K562 (cell line): ENCODE data around the gene TNFRSF18. TPM values are rescaled to one million over a fixed set of nuclear protein-coding genes. Genes with fewer than 3 reads are reported as not detected.
A peak's percentile ranks its signal among the peaks of the same experiment; 100 is the strongest.

Experiments used
- ATAC-seq: fragments of 200-7000 bp; cut with Tn5 transposase; 3 replicates; pipeline ENCODE4 v1.9.1; 2020; ENCODE audit warnings: moderate library complexity
- BruUV-seq: library from RNA; stranded (reverse); fragments of 400-500 nt; replicated peaks from 2 replicates; lab custom pipeline; 2021; lab: Mats Ljungman, UMichigan
- CTCF ChIA-PET: fragments of 300-600 bp; formaldehyde crosslinking; extraction: SDS; loops from one replicate; lab custom pipeline; 2021; ENCODE audit warnings: low intra/inter-chr PET ratio; lab: Yijun Ruan, JAX
- POLR2A ChIA-PET: fragments of 300-600, 350-650 bp; sonication (Branson Sonifier 250); formaldehyde crosslinking; extraction: SDS; loops from one replicate; lab custom pipeline; 2021; ENCODE audit warnings: antibody characterized with exemption, inconsistent platforms; lab: Yijun Ruan, JAX
- DNase-seq, 4 experiments: peaks; one replicate each; pipeline versions ENCODE4 v3.0.0 to v3.0.0-alpha.2; 2011 to 2018; ENCODE audit warnings: low spot score in 3 of 4, mixed read lengths in 3 of 4; ENCODE audit errors: extremely low read depth in 1 of 4
- FAIRE-seq: peaks from 2 replicates; lab custom pipeline; 2011; peaks lifted over from hg19 to GRCh38; lab: Jason Lieb, UNC
- H2AFZ ChIP-seq: 2 replicates; pipeline ENCODE4 v1.6.0; 2011; ENCODE audit warnings: low read depth, low read length, control low read depth, inconsistent platforms
- H3K27ac ChIP-seq: fragments of 200-600 bp; 3 replicates; pipeline ENCODE4 v1.8.0; 2011; ENCODE audit warnings: low read depth, mild to moderate bottlenecking, control low read depth, inconsistent platforms, low read length, moderate library complexity, mixed read lengths; ENCODE audit errors: extremely low read depth
- H3K27me3 ChIP-seq, 2 experiments: fragments of 300-600 bp in 1 of 2; 2 replicates in 1 of 2; 3 replicates in 1 of 2; pipeline versions ENCODE4 v1.6.0 to v1.8.0; 2011; ENCODE audit warnings: inconsistent platforms in 2 of 2, low read length in 2 of 2, mild to moderate bottlenecking in 1 of 2, mixed read lengths in 1 of 2, moderate library complexity in 1 of 2; ENCODE audit not compliant: control insufficient read depth in 2 of 2, insufficient read depth in 2 of 2
- H3K36me3 ChIP-seq: fragments of 300-600 bp; 3 replicates; pipeline ENCODE4 v1.8.0; 2011; ENCODE audit warnings: mild to moderate bottlenecking, low read length, inconsistent platforms; ENCODE audit not compliant: control insufficient read depth, insufficient read depth
- H3K4me1 ChIP-seq, 2 experiments: fragments of 200-600 bp in 1 of 2; replicated peaks in 1 of 2; 2 replicates in 1 of 2; 3 replicates in 1 of 2; pipeline versions ENCODE4 v1.5.1 to v1.8.0; 2011; ENCODE audit warnings: inconsistent platforms in 2 of 2, low read length in 2 of 2, mild to moderate bottlenecking in 1 of 2, mixed read lengths in 1 of 2, moderate library complexity in 1 of 2; ENCODE audit not compliant: control insufficient read depth in 2 of 2, insufficient read depth in 2 of 2
- H3K4me2 ChIP-seq: 2 replicates; pipeline ENCODE4 v1.6.1; 2011; ENCODE audit warnings: low read length, control low read depth, inconsistent platforms, mixed read lengths; ENCODE audit not compliant: insufficient read depth
- H3K4me3 ChIP-seq: fragments of 200-600 bp; sonication (generic), shearing (Covaris generic); 2 replicates; pipeline ENCODE4 v1.5.1; 2016; ENCODE audit warnings: control low read depth, inconsistent platforms
- H3K79me2 ChIP-seq: fragments of 200-600 bp; 3 replicates; pipeline ENCODE4 v1.8.0; 2011; ENCODE audit warnings: low read length, inconsistent platforms; ENCODE audit not compliant: control insufficient read depth, insufficient read depth
- H3K9ac ChIP-seq, 2 experiments: 2 replicates each; pipeline versions ENCODE4 v1.6.0 to v1.6.1; 2011; ENCODE audit warnings: low read depth in 2 of 2, low read length in 2 of 2, control low read depth in 1 of 2, inconsistent platforms in 1 of 2, mild to moderate bottlenecking in 1 of 2, mixed read lengths in 1 of 2; ENCODE audit not compliant: insufficient read depth in 1 of 2
- H3K9me1 ChIP-seq: one replicate; pipeline ENCODE4 v1.6.0; 2011; ENCODE audit warnings: inconsistent platforms, mild to moderate bottlenecking, low read length, moderate library complexity; ENCODE audit not compliant: control insufficient read depth, insufficient read depth
- H3K9me3 ChIP-seq: replicated peaks from 2 replicates; pipeline ENCODE4 v1.5.1; 2011; ENCODE audit warnings: low read depth, low read length, inconsistent platforms; ENCODE audit not compliant: control insufficient read depth, insufficient read depth
- H4K20me1 ChIP-seq: replicated peaks from 2 replicates; pipeline ENCODE4 v1.6.1; 2011; ENCODE audit warnings: low read length, inconsistent platforms, mixed read lengths; ENCODE audit not compliant: control insufficient read depth, insufficient read depth
- ZBTB7A ChIP-seq: IDR thresholded peaks from 2 replicates; pipeline ENCODE4 v1.6.1; 2011; ENCODE audit warnings: low read depth, mild to moderate bottlenecking, low read length, moderate library complexity, borderline replicate concordance; ENCODE audit not compliant: control insufficient read depth
- WGBS: fragments of 100-300 bp; shearing (Covaris generic); methylation state at CpG from one replicate; pipeline ENCODE4 v1.1.6; 2016; ENCODE audit warnings: low coverage, mixed read lengths; ENCODE audit not compliant: insufficient coverage; ENCODE audit errors: missing lambda C conversion rate; 5-methylcytosine and 5-hydroxymethylcytosine counted together
- in situ Hi-C: fragments of 300-500 bp; cut with MboI; formaldehyde crosslinking; loops from 4 replicates; pipeline ENCODE4 v1.15.0; 2018; ENCODE audit warnings: inconsistent platforms, mixed read lengths
- intact Hi-C: fragments of 100-400 bp; cut with micrococcal nuclease; formaldehyde crosslinking; loops from 2 replicates; pipeline ENCODE4 v1.14.2; 2022
- polyA plus RNA-seq, 8 experiments: library from polyadenylated mRNA; depleted of rRNA in 4 of 8; stranded (reverse) in 5 of 8; unstranded in 3 of 8; fragments of >200 nt; fragmentation: Nextera tagmentation in 2 of 8; fragmentation: Illumina TruSeq in 1 of 8; extraction: Ambion mirVana in 2 of 8; extraction: Trizol in 1 of 8; gene quantifications; 2 replicates each; pipeline versions ENCODE4 v1.2.1 to v1.2.3, GENCODE V29; 2011 to 2014; ENCODE audit warnings: inconsistent platforms in 1 of 8, missing spikeins in 1 of 8
- total RNA-seq, 7 experiments: library from RNA; depleted of rRNA in 6 of 7; stranded (reverse); fragments of >200 nt in 6 of 7; fragmentation: Illumina TruSeq in 2 of 7; extraction: Trizol in 2 of 7; gene quantifications; 2 replicates each; pipeline versions ENCODE4 v1.2.1 to v1.2.3, GENCODE V29; 2011 to 2021; ENCODE audit warnings: low replicate concordance in 1 of 7
- TF ChIP-seq, protein P1 (sequence below): fragments of 450-650 bp; IDR thresholded peaks from 2 replicates; pipeline ENCODE4 v1.6.1; 2016; ENCODE audit warnings: antibody characterized with exemption

TNFRSF18 gene
- total and polyA plus RNA-seq, 9 of the 15 experiments (the other 6 are each of a cell fraction or from before 2014, with no cell fraction given), result 0.24 to 0.27 TPM; not detected in 7

- intact Hi-C loops (loop anchor here (5.0 kb wide), 1 partner anchor 83 kb away; no protein-coding TSS in a partner anchor), in situ Hi-C loops (no loop called here)
- no peak overlapping the region for H3K4me2 ChIP-seq
- no peaks in the 10 kb centered on the region for H3K79me2 ChIP-seq
- ChIA-PET POLR2A (interaction anchor here (0.6 to 1.7 kb wide), 5 partner anchors 9 to 137 kb away, joined by 3 to 5 read pairs (median 4); no protein-coding TSS in a partner anchor), CTCF (no interaction called here)
- no peaks in the 10 kb centered on the region for H3K27me3 ChIP-seq
- H4K20me1 ChIP-seq, result no peaks in the 10 kb centered on the region
- no peak overlapping the region for H3K4me3 ChIP-seq
- DNase-seq, result no peak
- no peak overlapping the region for H3K27ac ChIP-seq
- no peaks in the 10 kb centered on the region for H3K9me3 ChIP-seq
- H3K9ac ChIP-seq, result peak overlapping the region in 1 of 2 experiments; percentile 39; a peak in 1 of 4 replicates
- H2AFZ ChIP-seq, result no peak overlapping the region
- no peaks in the 10 kb centered on the region for H3K9me1 ChIP-seq
- H3K4me1 ChIP-seq, result peaks cover 13 to 91% of the 10 kb centered on the region in 2 experiments; a peak in 4 of 5 replicates
- WGBS, result 26% methylated on average over 18 of the region's 19 CpGs
- peak; percentile 20; the same call in 1 of the 2 replicates for TF ChIP-seq ZBTB7A
- TF ChIP-seq, protein P1, sequence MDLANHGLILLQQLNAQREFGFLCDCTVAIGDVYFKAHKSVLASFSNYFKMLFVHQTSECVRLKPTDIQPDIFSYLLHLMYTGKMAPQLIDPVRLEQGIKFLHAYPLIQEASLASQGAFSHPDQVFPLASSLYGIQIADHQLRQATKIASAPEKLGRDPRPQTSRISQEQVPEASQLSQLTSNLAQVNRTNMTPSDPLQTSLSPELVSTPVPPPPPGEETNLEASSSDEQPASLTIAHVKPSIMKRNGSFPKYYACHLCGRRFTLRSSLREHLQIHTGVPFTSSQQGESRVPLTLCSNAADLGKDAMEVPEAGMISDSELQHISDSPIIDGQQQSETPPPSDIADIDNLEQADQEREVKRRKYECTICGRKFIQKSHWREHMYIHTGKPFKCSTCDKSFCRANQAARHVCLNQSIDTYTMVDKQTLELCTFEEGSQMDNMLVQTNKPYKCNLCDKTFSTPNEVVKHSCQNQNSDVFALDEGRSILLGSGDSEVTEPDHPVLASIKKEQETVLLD, result no peak
- peak; percentile 3; the same call in 1 of the 3 replicates for ATAC-seq
- BruUV-seq, result no TSS peak
- no peaks in the 10 kb centered on the region for H3K36me3 ChIP-seq
- FAIRE-seq, result no peak
Observed at GRCh38 chr1:1204998-1205768, 1.2 kb downstream of the TNFRSF18 start.
